Spinal cord (tissue), 10 donors: ENCODE data around the gene EPHB2. TPM values are rescaled to one million over a fixed set of nuclear protein-coding genes. Genes with fewer than 3 reads are reported as not detected.
A peak's percentile ranks its signal among the peaks of the same experiment; 100 is the strongest.

Experiments used
- DNase-seq, 6 donors: peaks; one replicate each; pipeline versions ENCODE4 v3.0.0 to v3.0.0-alpha.2; 2013 to 2015; ENCODE audit warnings: low spot score in 6 of 6, low read depth in 4 of 6
- H3K27ac ChIP-seq: one replicate; pipeline ENCODE4 v1.5.1; 2013; ENCODE audit warnings: low read depth, low read length, control low read depth
- H3K27me3 ChIP-seq: one replicate; pipeline ENCODE4 v1.6.1; 2013; ENCODE audit warnings: low read length; ENCODE audit not compliant: control insufficient read depth, insufficient read depth
- H3K36me3 ChIP-seq: one replicate; pipeline ENCODE4 v1.6.1; 2013; ENCODE audit warnings: low read length; ENCODE audit not compliant: control insufficient read depth, insufficient read depth
- H3K4me1 ChIP-seq: one replicate; pipeline ENCODE4 v1.6.1; 2013; ENCODE audit warnings: low read length; ENCODE audit not compliant: control insufficient read depth, insufficient read depth
- H3K4me3 ChIP-seq: one replicate; pipeline ENCODE4 v1.5.1; 2013; ENCODE audit warnings: low read depth, low read length, control low read depth
- H3K9me3 ChIP-seq: one replicate; pipeline ENCODE4 v1.6.1; 2013; ENCODE audit warnings: low read length; ENCODE audit not compliant: control insufficient read depth, insufficient read depth
- WGBS: methylation state at CpG from one replicate; pipeline ENCODE4 v1.1.5; 2013; ENCODE audit warnings: missing lambda C conversion rate; ENCODE audit not compliant: insufficient coverage; 5-methylcytosine and 5-hydroxymethylcytosine counted together
- polyA plus RNA-seq, 2 donors: library from polyadenylated mRNA; unstranded; fragments of 120-200 nt; gene quantifications; one replicate each; pipeline ENCODE4 v1.2.1, GENCODE V29; 2013; ENCODE audit not compliant: insufficient read length in 2 of 2
- total RNA-seq, 2 donors: library from RNA; depleted of rRNA in 1 of 2; stranded (reverse); fragments of 120-200 nt in 1 of 2; fragments of >200 nt in 1 of 2; gene quantifications; one replicate each; pipeline versions ENCODE4 v1.2.3 to v1.2.4, GENCODE V29; 2013 to 2014
- donor health status: healthy.

Gene EPHB2
- total and polyA plus RNA-seq, 4 donors, result 22.2 to 44.4 (median 33.3) TPM

DNA sequence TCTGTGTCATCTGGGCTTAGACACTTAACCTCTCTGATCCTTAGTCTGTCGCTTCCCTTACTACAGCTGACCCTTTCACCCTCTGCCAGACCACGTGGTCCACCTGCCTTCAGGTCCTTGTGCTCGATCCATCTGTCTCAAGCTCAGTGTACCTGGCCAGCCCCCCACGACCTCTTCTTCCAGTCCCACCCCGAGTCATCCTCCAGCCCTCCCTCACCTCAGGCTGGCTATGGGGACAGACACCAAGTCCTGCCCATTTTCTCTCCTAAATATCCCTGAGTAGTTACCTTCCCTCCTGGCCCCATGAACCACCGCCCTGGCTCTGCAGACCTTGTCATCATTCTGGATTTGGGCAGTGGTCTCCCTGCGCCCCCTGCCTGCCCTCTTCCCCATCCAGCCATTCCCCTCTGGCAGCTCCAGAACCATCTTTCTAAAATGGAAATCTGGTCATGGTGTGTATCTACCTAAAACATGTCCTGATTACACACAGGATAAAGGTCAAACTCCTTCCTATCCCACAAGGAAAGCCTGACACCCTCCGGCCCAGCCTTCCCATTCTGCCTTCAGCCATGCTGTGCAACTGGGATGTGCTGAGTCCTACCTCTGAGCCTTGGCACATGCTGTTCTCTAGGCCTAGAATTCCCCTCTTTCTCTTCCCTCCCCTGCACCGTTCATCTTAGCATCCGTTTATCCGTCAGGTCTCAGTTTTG is 107.6 kb downstream of the EPHB2 start:
- H3K4me3 ChIP-seq, result no peak overlapping the region
- no peak overlapping the region for H3K27ac ChIP-seq
- peaks cover 3% of the 10 kb centered on the region for H3K36me3 ChIP-seq
- no peaks in the 10 kb centered on the region for H3K9me3 ChIP-seq
- DNase-seq, result no peak
- 83% methylated on average over 11 of the region's 11 CpGs for WGBS
- no peaks in the 10 kb centered on the region for H3K27me3 ChIP-seq
- H3K4me1 ChIP-seq, result peaks cover 51% of the 10 kb centered on the region

DNA sequence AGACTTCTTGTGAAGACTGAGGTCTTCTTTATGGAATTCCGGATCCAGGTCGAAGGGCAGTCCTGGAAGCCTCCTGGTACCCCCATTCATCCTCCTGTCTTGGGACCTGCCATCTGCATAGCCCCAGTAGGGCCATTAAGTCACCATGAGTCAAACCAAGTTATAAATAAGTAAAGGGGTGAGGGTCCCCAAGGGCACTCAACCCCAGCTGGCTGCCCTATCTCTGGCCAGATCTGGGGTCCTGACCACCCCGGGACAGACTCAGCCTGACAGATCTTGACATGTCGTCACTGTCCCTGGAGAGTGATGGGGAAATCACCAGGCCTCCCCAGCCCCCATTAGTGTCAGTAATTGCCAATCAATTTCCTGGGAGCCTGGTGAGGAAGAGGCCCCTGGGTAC is 108.7 kb downstream of the EPHB2 start:
- no peak overlapping the region for H3K27ac ChIP-seq
- H3K36me3 ChIP-seq, result peaks cover 3% of the 10 kb centered on the region
- peaks cover 42% of the 10 kb centered on the region for H3K4me1 ChIP-seq
- no peaks in the 10 kb centered on the region for H3K27me3 ChIP-seq
- WGBS, result 60% methylated on average over 1 of the region's 4 CpGs
- H3K9me3 ChIP-seq, result no peaks in the 10 kb centered on the region
- H3K4me3 ChIP-seq, result no peak overlapping the region
- DNase-seq, result no peak

DNA sequence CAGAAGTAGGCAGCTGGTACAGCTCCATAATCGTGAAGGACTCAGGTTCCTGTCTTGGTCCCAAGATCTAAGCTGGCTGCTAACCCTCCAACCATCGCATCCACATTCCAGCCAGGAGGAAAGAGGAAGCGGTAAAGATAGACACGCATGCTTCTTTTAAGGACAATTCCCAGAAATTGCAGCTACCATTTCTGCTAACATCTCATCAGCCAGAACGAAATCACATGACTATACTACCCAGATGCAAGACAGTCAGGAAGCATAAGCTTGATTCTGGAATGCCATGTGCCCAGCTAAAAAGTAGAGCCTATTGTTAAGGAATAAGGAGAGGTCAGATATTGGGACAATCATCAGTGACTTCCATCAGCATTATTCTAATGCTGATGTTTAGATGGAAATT is 110.4 kb downstream of the EPHB2 start:
- Histone ChIP-seq H3K27me3 (no peaks in the 10 kb centered on the region), H3K4me3 (no peak overlapping the region), H3K4me1 (peaks cover 39% of the 10 kb centered on the region), H3K9me3 (no peaks in the 10 kb centered on the region), H3K27ac (no peak overlapping the region), H3K36me3 (no peaks in the 10 kb centered on the region)
- WGBS, result 100% methylated on average over 1 of the region's 5 CpGs
- no peak for DNase-seq

DNA sequence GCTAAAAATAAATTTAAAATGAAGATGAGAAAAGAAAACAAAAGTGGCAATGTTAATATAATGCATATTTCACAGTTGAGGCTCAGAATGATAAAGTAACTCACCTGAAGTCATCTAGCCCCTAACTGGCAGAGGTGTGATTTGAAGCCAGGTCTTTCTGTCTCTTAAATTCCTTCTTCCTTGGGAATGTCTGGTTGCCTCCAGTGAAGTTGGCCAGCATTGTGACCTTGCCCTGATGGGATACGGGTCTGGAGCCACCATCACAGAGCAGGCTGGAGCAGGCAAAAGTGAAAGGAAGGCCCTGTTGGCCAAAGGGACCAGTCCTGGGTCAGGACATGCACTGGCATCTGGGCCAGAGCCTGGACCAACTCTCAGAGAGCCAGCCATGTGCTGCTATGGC is 111.7 kb downstream of the EPHB2 start:
- Histone ChIP-seq H3K4me1 (peaks cover 46% of the 10 kb centered on the region), H3K9me3 (no peaks in the 10 kb centered on the region), H3K27me3 (no peaks in the 10 kb centered on the region), H3K27ac (no peak overlapping the region), H3K4me3 (no peak overlapping the region), H3K36me3 (no peaks in the 10 kb centered on the region)
- DNase-seq, result no peak
- 100% methylated on average over 1 of the region's 1 CpG for WGBS

DNA sequence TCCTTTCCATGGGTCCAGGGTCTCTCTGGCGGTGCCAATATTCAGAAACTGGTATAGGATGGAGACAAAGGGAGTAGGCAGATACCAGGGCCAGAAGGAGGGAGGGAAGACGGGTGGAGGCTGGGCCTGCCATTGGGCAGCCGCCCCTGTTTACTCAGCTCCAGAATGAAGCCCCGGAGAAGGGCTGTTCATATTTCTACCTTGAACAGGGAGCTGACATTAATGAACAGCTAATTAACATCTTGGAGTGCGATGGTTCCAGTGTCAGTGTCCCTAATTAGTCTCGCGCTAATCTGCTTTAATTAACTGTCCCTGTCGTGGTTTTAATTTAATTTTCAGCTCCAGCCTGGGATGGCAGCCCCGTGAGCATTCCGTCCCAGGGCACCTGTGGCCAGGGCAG is 113.8 kb downstream of the EPHB2 start:
- Histone ChIP-seq H3K9me3 (no peaks in the 10 kb centered on the region), H3K4me3 (no peak overlapping the region), H3K27me3 (no peaks in the 10 kb centered on the region), H3K27ac (no peak overlapping the region), H3K4me1 (peaks cover 46% of the 10 kb centered on the region), H3K36me3 (peaks cover 3% of the 10 kb centered on the region)
- peak in 2 of 6 donors; percentile 69 to 72 for DNase-seq
- 36% methylated on average over 10 of the region's 10 CpGs for WGBS

DNA sequence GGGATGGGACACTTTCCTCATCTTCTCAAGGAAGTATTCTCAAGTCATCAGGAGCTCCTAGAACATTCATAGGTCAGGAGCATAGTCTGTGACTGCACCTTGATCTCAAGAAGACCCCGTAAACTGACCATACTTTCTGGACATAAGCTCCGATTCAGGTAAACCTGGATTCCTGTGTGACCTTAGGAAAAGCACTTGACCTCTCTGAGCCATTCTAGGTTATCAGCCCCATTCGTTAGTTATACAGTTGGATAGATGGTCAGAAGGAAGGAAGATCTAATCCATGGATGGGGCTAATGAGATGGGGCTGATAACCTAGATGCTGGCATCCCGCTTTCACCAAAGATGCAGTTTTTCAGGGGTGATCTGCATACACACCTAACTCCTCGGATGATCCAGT is 114.3 kb downstream of the EPHB2 start:
- Histone ChIP-seq H3K27me3 (no peaks in the 10 kb centered on the region), H3K27ac (no peak overlapping the region), H3K9me3 (no peaks in the 10 kb centered on the region), H3K4me1 (peaks cover 50% of the 10 kb centered on the region), H3K36me3 (peaks cover 3% of the 10 kb centered on the region), H3K4me3 (no peak overlapping the region)
- DNase-seq, result no peak
- WGBS, result 100% methylated on average over 4 of the region's 5 CpGs

DNA sequence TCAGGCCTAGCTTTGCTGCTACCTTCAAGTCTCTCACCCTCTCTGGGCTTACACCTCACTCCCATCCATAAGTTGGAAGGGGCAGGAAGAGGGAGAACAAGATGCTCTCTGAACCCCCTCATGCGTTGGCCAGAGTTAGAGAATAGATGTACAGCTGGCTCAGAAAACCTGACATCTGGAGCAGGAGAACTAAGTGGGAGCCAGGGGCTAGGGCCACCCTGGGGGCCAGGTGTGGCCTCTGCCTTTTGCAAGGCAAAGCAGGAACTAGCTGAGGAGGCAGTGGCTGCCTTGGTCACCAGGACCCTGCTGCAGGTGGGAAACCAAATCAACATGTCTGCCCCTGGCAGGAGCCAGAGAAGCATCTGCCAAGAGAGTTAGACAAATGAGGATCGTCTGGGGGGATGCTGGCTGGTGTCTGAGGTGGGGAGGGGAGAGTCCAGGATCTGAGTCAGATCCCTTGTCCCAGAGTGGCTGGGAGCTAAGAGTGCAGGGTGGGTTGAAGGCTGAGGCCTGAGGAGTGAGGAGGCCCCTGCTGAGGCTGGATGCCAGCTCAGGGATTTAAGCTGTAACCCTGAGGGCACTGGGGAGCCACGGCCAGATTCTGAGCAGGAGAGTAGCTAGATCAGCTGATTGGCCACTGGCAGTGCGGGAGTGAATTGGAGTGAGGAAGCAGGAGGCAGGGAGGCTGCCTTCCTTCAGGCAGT is 115.0 kb downstream of the EPHB2 start:
- WGBS, result 45% methylated on average over 4 of the region's 4 CpGs
- H3K27ac ChIP-seq, result no peak overlapping the region
- H3K36me3 ChIP-seq, result peaks cover 3% of the 10 kb centered on the region
- DNase-seq, result peak in 1 of 6 donors; percentile 59
- H3K4me1 ChIP-seq, result peaks cover 56% of the 10 kb centered on the region
- no peaks in the 10 kb centered on the region for H3K27me3 ChIP-seq
- no peak overlapping the region for H3K4me3 ChIP-seq
- H3K9me3 ChIP-seq, result no peaks in the 10 kb centered on the region

DNA sequence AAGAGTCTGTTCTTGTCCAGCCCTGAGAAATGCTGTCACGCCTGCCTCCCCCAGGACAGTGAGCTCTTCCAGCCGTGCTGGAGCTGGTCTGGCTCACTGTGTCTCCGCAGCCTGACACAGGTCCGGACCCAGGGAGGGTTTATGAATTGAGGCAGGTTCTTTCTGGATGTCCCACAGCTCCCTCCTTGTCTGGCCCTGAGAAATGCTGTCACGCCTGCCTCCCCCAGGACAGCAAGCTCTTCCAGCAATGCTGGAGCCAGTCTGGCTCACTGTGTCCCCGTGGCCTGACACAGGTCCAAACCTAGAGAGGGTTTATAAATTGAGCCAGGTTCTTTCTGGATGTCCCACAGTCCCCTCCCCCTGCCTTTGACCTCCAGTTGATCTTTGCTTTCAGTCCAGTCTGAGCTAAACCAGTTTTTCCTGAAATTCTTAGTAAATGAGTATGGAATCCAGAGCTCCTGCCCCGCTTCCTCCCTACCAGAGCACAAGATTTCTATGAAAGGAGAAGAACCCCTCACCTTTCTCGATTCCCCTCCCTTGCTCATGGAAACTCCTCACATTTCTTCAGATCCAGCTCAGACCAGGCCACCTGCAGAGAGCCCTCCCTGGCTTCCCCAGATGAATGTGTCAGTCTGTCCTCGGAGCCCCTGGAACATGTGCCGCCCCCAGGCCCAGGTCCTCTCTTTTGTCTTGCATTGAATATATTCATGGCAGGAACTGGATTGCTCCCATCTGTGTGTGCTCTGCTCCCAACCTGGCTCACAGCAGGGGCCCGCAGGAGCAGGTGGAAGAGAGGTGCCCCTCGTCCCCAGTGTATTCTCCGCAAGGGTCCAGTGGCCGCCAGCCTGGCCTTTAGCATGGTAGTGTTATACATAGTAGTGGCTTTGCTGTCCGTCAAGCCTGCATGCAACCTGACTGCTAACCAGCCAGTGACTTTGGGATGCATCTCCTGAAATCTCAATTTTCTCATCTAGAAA is 116.3 kb downstream of the EPHB2 start:
- no peaks in the 10 kb centered on the region for H3K27me3 ChIP-seq
- peak overlapping the region; percentile 49 for H3K27ac ChIP-seq
- WGBS, result 48% methylated on average over 12 of the region's 15 CpGs
- H3K9me3 ChIP-seq, result no peaks in the 10 kb centered on the region
- peak in 2 of 6 donors; percentile 43 to 58 for DNase-seq
- peaks cover 56% of the 10 kb centered on the region for H3K4me1 ChIP-seq
- H3K36me3 ChIP-seq, result peaks cover 7% of the 10 kb centered on the region
- no peak overlapping the region for H3K4me3 ChIP-seq

DNA sequence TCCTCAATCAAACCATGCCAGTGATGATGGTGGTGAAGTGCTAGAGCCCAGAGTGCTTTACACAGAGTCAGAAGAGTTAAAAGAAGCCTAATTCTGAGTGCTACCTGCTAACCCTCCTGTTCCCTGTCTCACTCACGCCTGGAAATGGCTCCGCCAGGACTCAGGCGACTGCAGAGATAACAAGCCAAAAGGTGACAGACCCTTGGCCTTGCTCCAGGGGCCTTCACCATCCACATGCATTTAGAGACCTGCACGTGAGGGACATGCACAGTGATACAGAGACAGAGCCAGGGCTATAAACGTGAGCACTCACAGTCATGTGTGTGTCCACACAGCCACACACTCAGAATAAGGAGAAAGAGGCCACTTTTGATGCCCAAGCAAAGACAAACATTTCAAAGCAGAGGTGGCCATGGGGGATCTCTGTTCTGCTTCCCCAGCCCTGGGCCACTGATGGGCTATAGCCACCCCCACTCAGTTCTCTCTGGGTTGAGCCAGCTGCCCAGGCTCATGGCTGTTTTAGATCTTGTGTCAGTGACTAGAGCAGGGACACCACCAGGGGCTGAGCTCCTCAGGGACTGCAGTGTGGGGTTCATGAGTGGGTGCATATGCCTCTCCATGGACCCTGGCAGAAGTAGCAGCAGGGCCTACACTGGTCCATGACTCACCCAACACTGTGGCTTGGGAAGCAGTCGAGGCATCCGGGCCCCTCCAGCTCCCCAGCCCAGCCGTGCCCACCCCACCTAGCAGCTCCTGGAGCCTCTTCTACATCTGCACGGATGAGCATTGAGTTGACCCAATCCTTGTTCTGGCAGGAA is 117.2 kb downstream of the EPHB2 start:
- H3K9me3 ChIP-seq, result no peaks in the 10 kb centered on the region
- no peak overlapping the region for H3K27ac ChIP-seq
- peaks cover 56% of the 10 kb centered on the region for H3K4me1 ChIP-seq
- no peak overlapping the region for H3K4me3 ChIP-seq
- H3K27me3 ChIP-seq, result no peaks in the 10 kb centered on the region
- no peak for DNase-seq
- H3K36me3 ChIP-seq, result peaks cover 8% of the 10 kb centered on the region
- WGBS, result 79% methylated on average over 7 of the region's 9 CpGs
